GM18511 (cell line): ENCODE results near the gene KRT73.

Source experiments
- ATAC-seq: cut with Tn5 transposase; IDR thresholded peaks from one replicate; pipeline ENCODE4 v1.9.1; 2021; ENCODE audit warnings: mild to moderate bottlenecking, moderate library complexity; ENCODE audit not compliant: unreplicated experiment

Gene KRT73

DNA sequence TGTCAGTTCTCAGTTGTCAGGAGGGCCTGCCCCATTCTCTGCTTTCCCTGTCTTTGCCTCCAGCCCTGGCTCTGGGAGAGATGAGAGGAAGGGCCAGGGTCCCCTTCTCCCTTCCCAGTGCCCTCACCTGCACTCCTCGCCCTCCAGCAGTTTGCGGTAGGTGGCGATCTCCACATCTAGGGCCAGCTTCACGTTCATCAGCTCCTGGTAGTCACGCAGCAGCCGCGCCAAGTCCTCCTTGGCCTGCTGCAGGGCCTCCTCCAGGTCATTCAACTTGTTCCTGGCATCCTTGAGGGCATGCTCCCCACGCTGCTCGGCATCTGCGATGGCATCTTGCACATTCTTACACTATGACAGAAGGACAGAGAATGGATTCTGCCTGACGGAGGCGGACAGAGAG lies 28.3 kb upstream of the KRT73 start:
- ATAC-seq, result no peak

DNA sequence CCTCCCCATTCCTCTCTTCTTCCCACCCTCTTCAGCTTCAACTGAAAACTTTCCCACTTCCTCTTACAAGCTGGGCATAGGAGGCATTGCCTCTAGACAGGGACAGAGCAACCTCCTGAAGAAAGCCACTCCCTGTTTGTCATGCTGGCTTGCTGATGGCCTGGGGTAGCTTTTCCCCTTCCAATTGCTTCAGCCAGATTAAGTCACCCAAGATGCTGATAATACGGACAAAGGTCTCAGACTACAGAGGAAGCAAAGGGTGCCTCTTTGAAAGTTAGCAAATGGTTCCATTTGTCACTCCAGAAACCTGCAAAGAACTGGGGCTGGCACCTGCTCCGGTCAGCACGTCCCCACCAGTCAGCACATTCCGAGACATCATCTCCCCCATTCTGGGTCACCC lies 27.6 kb upstream of the KRT73 start:
- no peak for ATAC-seq

GRCh38 chr12:52645120-52645761 lies 26.9 kb upstream of the KRT73 start:
- no peak for ATAC-seq

GRCh38 chr12:52644078-52644415 lies 25.7 kb upstream of the KRT73 start:
- no peak for ATAC-seq

- ATAC-seq, result no peak
Observed at GRCh38 chr12:52643233-52644077, 25.1 kb upstream of the KRT73 start.

GRCh38 chr12:52641468-52641867 lies 23.1 kb upstream of the KRT73 start:
- no peak for ATAC-seq

- ATAC-seq, result no peak
Observed at GRCh38 chr12:52637299-52637698, 18.9 kb upstream of the KRT73 start.

DNA sequence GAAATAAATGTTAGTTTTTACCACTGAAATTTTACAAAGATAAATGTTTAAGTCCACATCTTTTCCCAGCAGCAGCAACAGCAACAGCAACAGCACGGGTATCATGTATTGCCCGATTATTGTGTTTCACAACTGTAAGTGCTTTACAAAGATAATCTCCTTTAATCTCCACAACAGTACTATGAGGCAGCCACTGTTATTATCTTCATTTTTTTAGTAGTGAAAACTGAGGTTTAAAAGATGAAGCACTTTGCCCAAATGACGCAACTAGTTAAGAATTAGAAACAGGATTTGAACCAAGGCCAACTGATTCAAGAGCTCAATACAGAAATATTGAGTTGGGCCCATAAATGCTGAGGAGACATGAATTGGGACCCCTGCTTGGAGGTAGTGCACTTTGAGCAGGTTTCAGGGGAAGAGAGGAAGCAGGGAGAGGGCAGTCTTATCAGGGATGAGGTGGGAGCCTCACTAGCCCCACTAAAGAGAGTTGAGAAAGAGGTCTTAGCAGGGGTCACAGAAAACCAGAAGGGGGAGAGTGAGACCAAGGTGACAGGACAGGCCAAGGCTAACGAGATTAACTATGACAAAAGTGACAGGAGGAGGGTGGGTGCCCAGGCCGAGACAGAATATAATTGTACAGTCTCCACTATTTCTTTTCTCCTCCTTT lies 18.4 kb upstream of the KRT73 start:
- ATAC-seq, result no peak

- ATAC-seq, result no peak
Observed at GRCh38 chr12:52636189-52636588, 17.8 kb upstream of the KRT73 start.

GRCh38 chr12:52634266-52635056 lies 16.1 kb upstream of the KRT73 start:
- no peak for ATAC-seq

GRCh38 chr12:52633383-52633782 lies 15.0 kb upstream of the KRT73 start:
- no peak for ATAC-seq

GRCh38 chr12:52632656-52633055 lies 14.3 kb upstream of the KRT73 start:
- ATAC-seq, result no peak

DNA sequence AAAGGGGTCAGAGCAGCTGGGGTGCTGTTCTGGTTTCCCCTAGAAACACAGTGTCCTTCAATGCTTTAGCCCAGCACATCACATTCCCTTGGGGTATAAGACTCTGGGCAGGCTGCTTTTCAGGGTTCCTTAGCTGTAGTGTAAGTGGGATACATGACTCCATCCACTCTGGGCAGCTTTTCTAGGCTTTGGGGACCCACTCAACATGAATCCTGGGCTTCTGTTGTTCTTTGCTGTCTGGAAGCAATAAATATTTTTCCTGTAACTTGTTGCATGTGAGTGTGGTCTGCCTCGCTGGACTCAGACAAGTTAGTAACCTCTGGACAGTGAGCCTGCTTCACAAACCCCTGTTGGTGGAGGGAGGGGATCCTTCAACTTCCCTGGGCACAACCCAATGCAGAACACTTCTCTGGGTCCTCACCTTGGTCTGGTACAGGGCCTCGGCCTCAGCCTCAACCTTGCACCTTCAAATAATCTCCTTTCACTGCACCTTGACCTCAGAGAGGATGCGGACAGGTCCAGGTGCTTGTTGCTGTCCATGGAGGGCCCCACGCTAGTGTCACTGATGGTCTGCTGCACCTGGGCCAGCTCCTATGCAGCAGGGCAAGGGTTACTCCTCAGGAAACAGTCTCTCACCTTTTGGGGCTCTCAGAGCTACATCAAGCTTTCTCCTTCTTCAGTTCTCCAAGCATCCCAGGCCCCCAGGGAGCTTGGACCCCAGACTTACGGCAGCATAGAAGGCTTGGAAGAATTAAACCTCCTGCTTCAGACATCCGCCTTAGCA lies 13.5 kb upstream of the KRT73 start:
- ATAC-seq, result no peak

DNA sequence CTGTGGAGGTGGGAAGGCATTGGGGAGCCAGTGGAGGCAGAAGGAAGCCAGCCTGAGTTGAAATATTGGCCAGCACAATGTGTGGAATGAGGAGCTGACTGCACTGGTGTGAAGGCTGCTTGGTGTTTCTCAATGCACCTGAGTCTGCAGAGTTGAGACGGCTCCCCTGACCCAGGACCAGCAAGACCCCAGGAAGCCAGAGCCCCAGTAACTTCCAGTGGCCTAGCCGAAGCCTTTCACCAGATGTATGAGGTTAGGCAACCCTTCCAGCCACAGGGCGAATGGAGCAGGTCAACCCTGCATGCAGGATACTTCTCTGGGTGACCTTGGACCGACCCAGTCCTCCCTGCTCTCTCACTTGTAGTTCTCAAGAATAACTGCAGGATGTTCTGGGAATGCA lies 12.9 kb upstream of the KRT73 start:
- ATAC-seq, result no peak

GRCh38 chr12:52630599-52631200 lies 12.3 kb upstream of the KRT73 start:
- no peak for ATAC-seq

DNA sequence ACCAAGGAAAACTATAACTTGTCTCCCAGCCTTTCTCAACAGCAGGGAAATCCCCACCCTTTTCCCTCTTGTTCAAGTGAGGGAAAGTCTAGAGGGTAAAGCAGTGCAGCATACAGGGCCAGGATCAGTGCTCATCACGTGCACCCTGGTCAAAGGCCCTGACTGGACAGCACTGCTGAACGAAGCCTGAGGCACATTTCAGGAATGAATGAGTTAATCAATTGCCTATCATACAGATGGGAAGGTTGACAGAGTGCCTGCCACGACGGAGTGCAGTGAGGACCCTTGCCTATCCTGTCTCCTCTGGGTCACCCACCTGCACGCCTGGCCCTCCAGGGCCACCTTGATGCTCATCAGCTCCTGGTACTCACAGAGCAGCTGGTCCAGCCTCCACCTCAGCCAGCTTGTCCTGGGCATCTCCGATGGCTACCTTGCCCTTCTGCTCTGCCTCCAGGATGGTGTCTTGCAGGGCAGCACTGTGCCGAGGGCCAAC lies 11.7 kb upstream of the KRT73 start:
- ATAC-seq, result no peak

DNA sequence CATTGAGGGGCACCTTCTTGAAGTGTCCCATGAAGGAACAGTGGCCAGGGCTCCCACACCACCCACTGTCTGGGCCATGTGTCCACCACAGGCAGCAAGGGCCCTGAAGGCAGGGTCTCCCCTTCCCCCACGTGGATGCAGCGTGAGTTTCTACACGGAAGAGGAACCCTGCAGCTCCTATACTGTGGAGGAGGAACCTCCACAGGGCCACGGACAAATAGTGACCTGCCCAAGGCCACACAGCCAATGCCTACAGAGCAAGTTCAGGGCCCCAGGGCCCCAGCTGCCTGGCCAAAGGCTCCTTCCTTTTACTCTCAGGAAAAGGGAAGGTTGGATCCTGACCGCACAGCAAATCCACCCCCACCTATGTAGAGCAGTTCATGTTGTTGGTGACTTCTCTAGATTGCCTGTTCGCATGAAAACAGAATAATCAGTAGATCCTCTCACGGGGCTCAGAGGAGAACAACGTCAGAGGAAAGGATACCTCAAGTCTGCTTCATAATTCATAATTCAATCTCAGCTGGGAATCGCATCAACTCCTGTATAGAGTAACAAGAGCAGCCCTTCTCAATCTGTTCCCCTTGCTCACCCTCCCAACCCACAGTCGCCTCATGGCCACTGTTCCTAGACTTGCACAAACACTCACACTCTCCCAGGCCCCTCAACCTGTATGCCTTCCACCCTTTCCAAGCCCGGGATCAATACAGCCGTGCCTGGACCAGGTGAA lies 11.1 kb upstream of the KRT73 start:
- no peak for ATAC-seq

DNA sequence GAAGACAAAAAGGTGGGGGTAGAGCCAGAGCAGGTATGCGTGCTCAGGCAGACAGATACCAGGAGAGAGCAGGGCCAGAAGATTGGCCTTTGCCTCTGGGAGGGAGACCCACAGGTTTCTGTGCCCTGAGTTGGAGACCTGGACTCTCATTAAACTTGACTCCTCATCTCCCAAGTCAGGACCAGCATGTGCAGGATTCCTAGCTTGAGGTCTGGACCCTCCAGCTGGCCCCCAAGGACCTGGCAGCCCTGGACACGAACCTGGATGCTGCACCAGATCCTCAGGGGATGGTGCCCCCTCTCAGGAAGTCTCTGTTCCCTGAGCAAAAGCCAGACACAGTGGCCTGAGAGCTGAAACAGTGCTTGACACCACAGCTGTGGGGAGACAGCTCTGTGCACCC lies 10.5 kb upstream of the KRT73 start:
- ATAC-seq, result no peak

DNA sequence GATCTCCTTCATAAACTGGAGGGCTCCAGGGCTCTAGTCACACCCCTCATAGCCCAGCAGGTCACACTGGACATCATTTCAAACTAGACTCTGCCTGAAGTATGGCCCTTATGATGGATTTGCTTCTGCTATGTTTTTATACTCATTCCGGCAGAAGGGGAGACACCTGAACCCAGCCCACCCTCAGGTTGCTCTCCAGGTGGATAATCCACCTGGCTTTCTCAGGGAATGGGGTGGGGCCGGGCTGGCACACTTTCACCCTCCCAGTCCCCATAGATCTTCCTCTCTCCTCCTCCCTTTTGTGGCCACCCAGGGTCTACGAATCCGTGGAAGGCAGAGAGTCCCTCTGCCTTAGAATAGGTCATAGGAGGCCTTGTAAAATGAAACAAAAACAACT lies 9.8 kb upstream of the KRT73 start:
- no peak for ATAC-seq
